ENCODE measurements around the gene CAMK1D.

DNA sequence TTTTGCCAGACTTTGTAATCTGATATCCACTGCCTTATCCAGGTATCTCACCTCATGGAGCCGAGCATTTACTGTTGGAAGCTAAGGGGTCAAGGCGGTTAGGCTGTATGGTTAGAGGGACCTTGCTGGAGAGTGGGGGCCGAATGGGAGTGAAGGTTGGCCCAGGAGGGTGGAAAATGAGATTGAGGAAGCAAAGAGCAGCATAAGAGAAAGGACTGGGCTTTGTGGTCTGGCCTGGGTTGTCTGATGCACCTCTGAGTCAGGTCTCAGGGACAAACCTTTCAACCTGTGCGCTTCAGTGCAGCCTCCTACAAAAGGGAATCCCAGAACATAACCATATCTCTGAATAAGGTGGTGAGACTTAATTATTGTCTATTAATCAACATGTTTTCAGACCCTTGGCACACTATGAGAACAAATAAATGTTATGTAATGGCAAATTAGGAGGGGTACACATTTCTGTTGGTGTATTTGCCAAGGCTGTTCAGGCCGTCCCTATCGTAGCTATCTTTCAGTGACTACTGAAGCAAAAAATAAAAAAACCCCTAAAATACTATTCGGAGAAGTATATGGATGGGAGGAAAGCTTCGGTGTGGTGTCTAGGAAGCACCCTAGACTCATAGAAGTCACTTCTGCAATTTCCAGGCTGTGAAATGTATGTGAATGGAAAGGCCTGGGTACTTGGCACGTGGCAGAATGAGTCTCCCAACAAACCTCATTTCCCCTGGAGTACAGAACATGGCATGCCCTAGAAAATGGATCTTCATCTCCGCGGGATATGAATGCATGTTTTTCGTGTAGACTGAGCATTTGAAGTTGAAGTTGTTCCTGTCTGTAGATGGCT, 4.3 kb downstream of the CAMK1D start:
- TF ChIP-seq, protein P1, sequence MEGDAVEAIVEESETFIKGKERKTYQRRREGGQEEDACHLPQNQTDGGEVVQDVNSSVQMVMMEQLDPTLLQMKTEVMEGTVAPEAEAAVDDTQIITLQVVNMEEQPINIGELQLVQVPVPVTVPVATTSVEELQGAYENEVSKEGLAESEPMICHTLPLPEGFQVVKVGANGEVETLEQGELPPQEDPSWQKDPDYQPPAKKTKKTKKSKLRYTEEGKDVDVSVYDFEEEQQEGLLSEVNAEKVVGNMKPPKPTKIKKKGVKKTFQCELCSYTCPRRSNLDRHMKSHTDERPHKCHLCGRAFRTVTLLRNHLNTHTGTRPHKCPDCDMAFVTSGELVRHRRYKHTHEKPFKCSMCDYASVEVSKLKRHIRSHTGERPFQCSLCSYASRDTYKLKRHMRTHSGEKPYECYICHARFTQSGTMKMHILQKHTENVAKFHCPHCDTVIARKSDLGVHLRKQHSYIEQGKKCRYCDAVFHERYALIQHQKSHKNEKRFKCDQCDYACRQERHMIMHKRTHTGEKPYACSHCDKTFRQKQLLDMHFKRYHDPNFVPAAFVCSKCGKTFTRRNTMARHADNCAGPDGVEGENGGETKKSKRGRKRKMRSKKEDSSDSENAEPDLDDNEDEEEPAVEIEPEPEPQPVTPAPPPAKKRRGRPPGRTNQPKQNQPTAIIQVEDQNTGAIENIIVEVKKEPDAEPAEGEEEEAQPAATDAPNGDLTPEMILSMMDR (optimal IDR thresholded peaks at IDR 0.05 in 1 of 3, IDR thresholded peaks at IDR 0.05 in 1 of 3, conservative IDR thresholded peaks at IDR 0.05 in 1 of 3; ENCODE audit: extremely low read depth in 1 of 3, insufficient read depth in 2 of 3, low read length in 3 of 3), result no peak
- no peak for TF ChIP-seq EZH2 (IDR thresholded peaks at IDR 0.05; ENCODE audit: low read length)

Measured in keratinocyte (primary cell).